ENCODE measurements around the gene NUBP1.

The NUBP1 gene

GRCh38 chr16:10728003-10728887, 15.4 kb upstream of the NUBP1 start:
- DNase-seq (ENCODE audit: low read depth), result no peak
- TF ChIP-seq CTCF (IDR thresholded peaks at IDR 0.05; ENCODE audit: low read depth, low read length, missing control alignments), result no peak
- no peak overlapping the region for H3K4me3 ChIP-seq (ENCODE audit: low read depth, low read length)

- H3K4me3 ChIP-seq (ENCODE audit: low read depth, low read length), result no peak overlapping the region
- no peak for TF ChIP-seq CTCF (IDR thresholded peaks at IDR 0.05; ENCODE audit: low read depth, low read length, missing control alignments)
- no peak for DNase-seq (ENCODE audit: low read depth)
Measured at GRCh38 chr16:10729104-10730048, 14.3 kb upstream of the NUBP1 start.

- no peak overlapping the region for H3K4me3 ChIP-seq (ENCODE audit: low read depth, low read length)
- no peak for TF ChIP-seq CTCF (IDR thresholded peaks at IDR 0.05; ENCODE audit: low read depth, low read length, missing control alignments)
Measured at GRCh38 chr16:10731790-10732189, 11.9 kb upstream of the NUBP1 start.

GRCh38 chr16:10737068-10737625, 6.5 kb upstream of the NUBP1 start:
- H3K4me3 ChIP-seq (ENCODE audit: low read depth, low read length), result peak overlapping the region; percentile 29
- DNase-seq (ENCODE audit: low read depth), result peak; percentile 73
- peak; percentile 84 for TF ChIP-seq CTCF (IDR thresholded peaks at IDR 0.05; ENCODE audit: low read depth, low read length, missing control alignments)

More at GRCh38 chr16:10731790-10732189, 11.9 kb upstream of the NUBP1 start:
- no peak for DNase-seq (ENCODE audit: low read depth)

GRCh38 chr16:10738231-10739077, 5.2 kb upstream of the NUBP1 start:
- H3K4me3 ChIP-seq (ENCODE audit: low read depth, low read length), result peak overlapping the region; percentile 19; the same call in 1 of the 2 replicates
- DNase-seq (ENCODE audit: low read depth), result peak; percentile 87
- no peak for TF ChIP-seq CTCF (IDR thresholded peaks at IDR 0.05; ENCODE audit: low read depth, low read length, missing control alignments)

All from GM12864 (cell line).